Midbrain (tissue), 1 donor: ENCODE data around the gene RPS5.
"Not testable (repeated sequence)": the region's sequence is repeated elsewhere in the genome, so short reads cannot be mapped to it uniquely, and the experiment has no call there.

Experiments used
- DNase-seq: peaks from one replicate; lab custom pipeline; 2025; lab: John Stamatoyannopoulos, UW

Gene RPS5

DNA sequence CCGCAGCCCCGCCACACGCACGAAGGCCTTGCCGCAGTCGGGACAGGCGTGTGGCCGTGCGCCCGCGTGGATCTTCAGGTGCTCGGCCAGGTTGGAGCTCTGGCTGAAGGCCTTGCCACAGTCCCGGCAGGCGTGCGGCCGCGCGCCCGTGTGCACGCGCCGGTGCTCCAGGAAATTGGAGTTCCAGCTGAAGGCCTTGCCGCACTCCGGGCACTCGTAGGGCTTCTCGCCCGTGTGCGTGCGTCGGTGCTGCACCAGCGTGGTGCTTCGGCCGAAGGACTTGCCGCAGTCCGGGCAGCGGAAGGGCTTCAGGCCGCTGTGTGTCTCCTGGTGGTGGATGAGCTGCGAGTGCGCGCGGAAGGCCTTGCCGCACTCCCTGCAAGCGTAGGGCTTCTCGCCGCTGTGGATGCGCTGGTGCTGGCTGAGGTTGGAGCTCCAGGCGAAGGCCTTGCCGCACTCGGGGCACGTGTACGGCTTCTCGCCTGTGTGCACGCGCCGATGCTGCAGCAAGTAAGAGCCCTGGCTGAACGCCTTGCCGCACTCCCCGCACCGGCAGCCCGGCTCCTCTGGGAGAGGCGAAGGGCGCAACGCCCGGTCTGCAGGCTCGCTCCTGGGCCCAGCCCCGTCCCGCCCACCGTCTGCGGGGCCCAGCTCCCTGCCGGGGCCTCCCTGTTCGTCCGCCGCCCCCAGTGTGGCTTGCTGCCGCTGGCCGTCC lies 30.1 kb upstream of the RPS5 start:
- no peak for DNase-seq

- DNase-seq = no peak
These were observed 29.5 kb upstream of the RPS5 start for GRCh38 chr19:58357481-58358145.

GRCh38 chr19:58361900-58362271 lies 25.2 kb upstream of the RPS5 start:
- no peak for DNase-seq

DNA sequence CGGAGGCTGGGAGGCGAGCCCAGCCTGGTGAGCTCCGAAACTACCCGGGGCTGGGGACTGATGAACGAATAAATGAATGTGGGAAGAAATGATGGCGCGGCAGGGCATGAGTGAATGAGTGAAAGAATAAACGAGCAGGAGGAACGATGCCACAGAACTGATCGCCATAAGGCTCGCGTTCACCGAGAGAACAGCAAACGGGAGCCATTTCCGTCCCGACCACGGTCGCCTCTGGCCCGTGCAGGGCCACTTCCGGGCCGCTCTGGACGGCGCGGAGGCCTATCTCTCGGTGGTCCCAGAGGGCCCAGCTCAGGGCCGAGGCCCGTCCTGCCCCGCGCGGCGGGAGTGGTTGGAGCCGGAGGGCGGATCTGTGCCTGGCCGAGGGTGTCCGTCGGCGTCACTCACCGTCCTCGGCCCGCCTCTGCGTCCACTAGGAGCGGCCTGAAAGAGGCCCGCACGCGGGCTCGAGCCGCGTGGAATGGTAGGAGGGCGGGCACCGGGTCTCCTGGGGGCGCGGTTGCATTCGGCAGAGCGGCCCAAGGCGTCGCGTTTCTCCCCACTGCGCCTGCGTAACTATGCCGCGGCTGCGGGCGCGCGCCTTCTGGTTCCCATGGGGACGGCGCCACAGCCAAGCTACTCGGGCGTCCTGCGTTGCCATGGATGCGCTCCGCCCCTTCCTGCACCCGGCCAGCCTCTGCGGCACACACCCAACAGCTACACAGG lies 24.6 kb upstream of the RPS5 start, which contains the start of gene ZNF497:
Gene ZNF497 (minus strand): TSS at position 480 of the 723 bp plus-strand sequence. CDS start 5,116 bp downstream, outside the sequence.
- DNase-seq = peak; percentile 98

DNA sequence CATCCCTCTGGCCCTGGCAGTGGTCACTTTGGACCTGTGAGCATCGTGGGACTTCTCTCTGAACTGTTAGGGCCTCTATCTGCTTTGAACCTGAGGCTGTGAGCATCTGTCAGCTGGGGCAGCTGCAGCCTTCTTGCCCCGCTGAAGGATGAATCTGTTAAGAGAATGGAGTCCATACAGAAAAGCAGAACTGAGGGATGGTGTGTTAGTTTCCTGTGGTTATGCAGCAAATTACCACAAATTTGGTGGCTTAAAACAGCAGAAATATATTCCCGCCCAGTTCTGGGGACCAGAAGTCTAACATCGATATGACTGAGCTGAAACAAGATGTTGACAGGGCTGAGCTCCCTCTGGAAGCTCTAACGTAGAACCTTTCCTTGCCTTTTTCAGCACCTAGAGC lies 22.9 kb upstream of the RPS5 start:
- no peak for DNase-seq

DNA sequence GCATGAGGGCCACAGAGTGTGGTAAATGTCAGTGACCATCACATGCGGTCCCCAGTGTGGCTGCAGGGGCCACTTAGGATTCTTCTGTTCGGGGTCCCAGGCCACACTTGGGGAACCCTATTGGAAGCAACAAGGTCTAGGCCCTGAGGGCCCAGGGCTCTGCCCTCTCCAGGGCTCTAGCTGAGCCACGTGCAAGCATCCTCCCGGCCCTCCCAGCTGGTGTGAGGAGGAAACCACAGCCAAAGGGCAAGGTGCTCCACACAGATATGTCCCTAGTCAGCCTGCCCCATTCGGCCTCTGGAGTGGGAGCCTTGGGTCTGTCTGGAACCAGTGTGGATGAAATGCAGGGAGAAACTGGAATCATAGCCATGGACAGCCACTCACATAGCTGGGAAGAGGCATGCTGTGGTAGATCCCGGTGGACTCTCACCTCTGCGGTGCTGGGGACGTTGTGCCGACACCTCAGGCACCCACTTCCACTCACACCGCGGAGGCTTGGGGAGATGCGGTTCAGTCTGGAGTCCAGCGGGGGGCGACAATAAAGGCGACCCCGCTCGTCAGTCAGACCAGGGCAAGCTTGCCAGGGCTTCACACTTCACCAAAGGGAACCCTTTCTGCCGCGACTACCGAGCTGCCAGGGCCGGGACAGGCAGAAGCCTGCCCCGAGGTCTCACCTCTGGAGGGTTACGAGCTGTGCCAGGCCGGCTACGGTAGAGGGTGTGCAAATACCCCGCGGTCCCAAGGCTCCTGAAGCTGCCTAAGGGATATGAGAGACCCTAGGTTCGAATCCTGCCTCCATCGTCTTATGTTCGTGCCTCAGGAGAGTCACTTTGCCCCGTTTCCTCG lies 20.3 kb upstream of the RPS5 start:
- DNase-seq = no peak

GRCh38 chr19:58367698-58368454 lies 19.2 kb upstream of the RPS5 start:
- no peak for DNase-seq

DNA sequence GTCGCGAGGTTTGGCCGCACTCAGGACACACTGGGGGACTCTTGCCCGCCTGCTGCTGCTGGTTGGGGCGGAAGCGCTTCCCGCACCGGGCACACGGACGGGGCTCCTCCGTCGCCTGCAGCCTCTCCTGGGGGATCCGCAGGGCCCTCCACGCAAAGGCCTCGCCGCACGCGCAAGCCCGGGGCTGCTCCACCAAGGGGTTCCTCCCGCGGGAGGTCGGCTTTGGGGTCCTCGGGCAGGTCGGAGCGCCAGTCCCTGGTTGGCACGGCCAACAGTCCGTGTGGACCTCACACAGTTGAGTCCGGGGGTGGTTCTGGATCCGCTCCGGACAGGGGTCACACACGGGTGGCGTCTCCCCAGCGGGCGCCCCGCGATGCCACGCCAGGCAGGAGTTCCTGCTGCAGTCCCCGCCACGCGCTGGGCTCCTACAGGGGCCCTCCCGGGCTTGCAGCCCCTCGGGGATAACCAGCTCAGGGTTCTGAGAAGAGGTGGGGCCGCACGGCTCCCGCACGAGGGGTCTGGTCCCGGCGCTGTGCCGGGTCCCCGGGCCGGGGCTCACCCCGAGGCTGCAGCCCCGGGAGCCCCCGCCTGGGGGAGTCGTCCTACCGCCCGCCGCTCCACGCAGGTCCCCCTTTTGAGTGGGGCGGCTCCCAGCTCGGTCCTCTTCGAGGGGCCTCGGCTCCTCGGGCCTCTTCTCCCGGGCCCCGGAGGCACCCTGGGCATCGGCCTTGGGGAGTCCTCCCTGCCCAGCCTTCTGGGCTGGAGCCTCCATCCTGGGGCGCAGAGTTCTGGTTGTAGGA lies 18.3 kb upstream of the RPS5 start:
- no peak for DNase-seq

- DNase-seq = peak; percentile 11
These were observed 14.5 kb upstream of the RPS5 start for GRCh38 chr19:58372311-58373133.

- no peak for DNase-seq
These were observed 12.9 kb upstream of the RPS5 start for GRCh38 chr19:58374200-58374599.

DNA sequence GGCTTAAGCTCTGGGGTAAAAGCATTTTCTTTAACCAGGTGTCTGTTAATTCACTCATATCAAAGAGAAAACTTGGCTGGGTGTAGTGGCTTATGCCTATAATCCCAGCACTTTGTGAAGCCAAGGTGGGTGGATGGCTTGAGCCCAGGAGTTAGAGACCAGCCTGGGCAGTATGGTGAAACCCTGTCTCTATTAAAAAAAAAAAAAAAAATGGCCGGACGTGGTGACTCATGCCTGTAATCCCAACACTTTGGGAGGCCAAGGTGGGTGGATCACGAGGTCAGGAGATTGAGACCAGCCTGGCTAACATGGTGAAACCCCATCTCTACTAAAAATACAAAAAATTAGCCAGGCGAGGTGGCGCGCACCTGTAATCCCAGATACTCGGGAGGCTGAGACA lies 10.3 kb upstream of the RPS5 start:
- DNase-seq = not testable (repeated sequence)

GRCh38 chr19:58379246-58379645 lies 7.8 kb upstream of the RPS5 start:
- DNase-seq = no peak

DNA sequence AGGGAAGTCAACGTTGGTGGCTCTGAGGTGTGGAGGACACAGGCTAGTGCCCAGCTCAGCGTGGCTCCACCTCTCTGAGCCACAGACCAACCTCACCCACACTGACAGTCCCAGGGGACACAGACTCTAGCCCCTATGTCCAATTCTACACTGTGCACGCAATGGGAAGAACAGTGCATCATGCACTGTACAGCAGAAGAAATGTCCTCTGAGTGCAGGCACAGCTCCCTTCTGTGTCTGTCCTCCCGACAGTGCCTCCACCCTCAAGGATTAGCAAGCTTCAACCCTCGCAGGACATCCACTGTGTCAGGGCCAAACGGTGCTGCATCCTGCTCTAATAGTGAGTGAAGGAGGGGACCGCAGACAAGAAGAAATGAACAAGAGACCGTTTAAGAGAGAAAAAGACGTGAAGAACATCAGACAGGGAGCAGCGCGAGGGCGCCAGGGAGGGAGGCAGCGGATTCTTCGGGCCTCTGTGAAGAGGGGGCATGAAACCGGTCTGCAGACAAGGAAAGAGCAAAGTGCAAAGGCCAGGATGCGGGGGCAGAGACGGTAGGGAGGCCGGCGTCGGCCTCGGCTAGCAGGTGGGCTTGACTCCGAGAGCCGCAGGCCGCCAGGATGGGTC lies 6.9 kb upstream of the RPS5 start:
- peak; percentile 72 for DNase-seq

DNA sequence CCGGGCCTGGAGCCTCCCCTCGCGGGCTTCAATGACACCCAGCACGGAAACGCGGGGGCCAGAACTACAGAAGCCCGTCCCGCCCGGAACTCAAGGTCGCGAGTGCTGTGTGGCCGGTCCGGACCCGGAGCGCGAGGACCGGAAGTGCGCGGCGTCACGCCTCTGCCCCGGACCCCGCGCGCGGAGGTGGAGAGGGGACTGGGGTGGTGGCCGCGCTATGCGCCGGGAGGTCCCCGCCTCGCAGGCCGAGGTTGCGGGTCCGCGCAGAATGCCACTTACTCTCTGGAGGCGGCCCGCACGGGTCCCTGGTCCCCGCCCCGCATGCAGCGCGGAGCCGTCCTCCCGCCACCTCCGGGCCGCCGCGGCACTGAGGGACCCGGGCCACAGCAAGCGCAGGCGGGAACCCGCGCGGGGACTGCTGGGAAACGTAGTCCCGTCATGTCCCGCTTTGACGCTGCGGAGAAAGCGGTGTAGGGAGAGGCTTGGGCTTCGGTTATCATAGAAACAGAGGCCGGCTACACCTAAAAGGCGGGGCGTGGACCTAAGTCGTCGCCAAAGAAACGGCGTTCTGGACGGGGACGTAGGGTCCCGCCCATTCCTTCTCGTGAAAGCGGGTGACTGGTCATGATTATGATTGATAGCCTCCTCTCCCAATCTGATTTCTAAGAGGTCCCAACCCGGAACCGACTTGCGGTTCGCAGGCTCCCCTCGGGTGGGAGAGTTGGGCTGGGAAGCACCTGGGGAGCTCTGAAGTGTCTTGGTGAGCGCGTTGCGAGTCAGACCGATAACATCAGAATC lies 6.2 kb upstream of the RPS5 start, which contains the start of gene ZNF837:
Gene ZNF837 (minus strand): TSS at position 369 of the 798 bp plus-strand sequence. CDS start 11,698 bp downstream, outside the sequence.
- peak; percentile 96 for DNase-seq

DNA sequence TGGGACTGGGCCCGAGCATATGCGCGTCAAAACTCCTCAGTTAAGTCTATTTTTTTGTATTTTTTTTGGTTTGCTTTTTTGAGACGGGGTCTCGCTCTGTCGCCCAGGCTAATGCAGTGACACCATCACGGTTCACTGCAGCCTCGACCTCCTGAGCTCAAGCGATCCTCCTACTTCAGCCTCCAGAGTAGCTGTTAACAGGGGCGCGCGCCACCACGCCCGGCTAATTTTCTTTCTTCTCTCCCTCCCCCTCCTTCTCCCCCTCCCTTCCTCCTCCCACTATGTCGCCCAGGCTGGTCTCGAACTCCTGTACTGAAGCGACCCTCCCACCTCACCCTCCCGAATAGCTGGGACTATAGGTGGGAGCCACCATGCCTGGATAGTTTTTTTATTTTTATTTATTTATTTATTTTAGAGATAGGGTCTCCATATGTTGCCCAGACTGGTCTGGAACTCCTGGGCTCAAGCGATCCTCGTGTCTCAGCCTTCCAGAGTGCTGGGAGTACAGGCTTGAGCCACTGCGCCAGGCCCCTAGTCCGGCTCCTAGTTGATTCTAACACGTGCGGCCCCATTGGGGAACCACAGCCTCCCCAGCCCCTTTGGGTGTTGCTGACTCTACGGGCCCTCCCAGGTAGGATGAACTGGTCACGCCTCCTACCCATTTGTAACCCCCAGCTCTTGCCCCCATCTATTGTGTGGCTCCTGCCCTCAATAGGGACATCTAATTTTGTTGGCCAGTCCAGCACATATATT lies 5.4 kb upstream of the RPS5 start:
- no peak for DNase-seq

DNA sequence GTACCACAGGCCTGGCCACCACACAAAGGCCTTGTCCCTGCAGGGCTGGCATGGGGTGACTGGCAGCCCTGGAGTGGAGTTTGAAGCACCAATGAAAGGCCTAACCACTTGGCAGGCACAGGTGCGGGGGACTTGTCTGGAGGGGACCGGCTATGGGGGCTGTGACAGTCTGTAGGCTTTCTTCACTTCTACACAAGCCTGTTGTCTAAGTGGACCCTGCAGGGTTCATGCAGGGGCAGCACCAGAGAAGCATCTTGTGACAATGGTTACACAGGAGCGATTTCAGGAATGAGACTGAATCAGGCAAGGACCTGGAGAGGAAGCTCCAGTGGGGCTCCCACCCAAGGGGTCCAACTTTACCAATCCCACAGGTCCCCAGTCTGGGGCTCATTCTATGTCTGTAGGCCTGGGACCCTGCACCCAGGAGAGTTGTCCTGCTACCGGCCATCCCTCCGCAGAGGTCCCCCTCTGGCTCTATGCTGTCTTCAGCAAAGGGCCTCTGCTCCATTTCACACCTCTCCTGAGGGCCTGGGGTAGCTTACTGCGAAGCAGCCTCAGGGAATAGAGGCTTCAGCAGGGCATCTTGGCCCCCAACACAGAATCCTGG lies 4.0 kb upstream of the RPS5 start:
- DNase-seq = no peak

DNA sequence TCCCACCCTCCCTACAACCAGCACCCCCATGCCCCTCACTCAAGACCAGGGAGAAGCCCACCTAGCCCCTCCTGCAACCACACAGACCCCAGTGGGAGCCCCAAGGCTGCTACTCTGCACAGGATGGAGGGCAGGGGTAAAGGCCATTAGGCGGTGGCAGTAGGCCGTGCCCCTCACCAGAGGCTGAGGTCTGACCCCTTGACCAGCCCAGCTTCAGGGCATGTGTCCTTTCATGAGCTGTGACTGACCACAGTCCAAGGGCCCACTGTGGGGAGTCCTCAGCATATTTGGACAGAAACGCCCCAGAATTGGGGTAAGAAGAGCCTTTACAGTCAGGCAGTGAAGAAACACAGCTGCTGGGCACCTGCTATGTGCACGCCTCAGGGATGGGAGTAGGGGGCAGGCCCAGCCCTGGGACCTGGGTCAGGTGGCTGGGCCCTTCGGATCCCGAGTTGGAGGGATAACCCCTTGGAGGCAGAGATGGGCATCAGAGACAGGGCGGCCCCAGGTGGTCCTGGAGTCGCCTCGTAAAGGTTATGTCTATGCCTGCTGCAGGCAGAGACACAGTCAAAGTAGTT lies 1.7 kb upstream of the RPS5 start:
- DNase-seq = no peak
